Occipital lobe (tissue), 2 donors: ENCODE measurements around the gene ALOX15B. TPM values are rescaled to one million over a fixed set of nuclear protein-coding genes. Genes with fewer than 3 reads are reported as not detected.

Source experiments
- DNase-seq: peaks from one replicate; lab custom pipeline; 2025; lab: John Stamatoyannopoulos, UW
- total RNA-seq: library from RNA; depleted of rRNA; stranded (reverse); fragments of >200 nt; gene quantifications from one replicate; pipeline ENCODE4 v1.2.3, GENCODE V29; 2014

ALOX15B gene, protein sequence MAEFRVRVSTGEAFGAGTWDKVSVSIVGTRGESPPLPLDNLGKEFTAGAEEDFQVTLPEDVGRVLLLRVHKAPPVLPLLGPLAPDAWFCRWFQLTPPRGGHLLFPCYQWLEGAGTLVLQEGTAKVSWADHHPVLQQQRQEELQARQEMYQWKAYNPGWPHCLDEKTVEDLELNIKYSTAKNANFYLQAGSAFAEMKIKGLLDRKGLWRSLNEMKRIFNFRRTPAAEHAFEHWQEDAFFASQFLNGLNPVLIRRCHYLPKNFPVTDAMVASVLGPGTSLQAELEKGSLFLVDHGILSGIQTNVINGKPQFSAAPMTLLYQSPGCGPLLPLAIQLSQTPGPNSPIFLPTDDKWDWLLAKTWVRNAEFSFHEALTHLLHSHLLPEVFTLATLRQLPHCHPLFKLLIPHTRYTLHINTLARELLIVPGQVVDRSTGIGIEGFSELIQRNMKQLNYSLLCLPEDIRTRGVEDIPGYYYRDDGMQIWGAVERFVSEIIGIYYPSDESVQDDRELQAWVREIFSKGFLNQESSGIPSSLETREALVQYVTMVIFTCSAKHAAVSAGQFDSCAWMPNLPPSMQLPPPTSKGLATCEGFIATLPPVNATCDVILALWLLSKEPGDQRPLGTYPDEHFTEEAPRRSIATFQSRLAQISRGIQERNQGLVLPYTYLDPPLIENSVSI
- 0.16 TPM for total RNA-seq

DNA sequence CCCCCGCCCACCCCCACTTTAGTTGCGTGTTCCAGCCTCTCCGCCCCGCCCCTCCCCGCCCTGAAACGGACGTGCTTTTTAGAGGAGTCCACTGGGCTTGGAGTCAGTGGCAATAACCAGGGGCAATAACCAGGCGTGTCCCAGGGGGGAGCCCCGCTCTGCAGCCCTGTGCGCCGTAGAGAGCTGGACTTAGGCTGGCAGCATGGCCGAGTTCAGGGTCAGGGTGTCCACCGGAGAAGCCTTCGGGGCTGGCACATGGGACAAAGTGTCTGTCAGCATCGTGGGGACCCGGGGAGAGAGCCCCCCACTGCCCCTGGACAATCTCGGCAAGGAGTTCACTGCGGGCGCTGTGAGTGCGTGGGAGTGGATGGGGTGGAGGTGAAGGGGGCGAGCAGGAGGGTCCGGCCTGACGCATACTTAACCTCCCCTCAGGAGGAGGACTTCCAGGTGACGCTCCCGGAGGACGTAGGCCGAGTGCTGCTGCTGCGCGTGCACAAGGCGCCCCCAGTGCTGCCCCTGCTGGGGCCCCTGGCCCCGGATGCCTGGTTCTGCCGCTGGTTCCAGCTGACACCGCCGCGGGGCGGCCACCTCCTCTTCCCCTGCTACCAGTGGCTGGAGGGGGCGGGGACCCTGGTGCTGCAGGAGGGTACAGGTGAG, at the start of gene ALOX15B:
Gene ALOX15B (plus strand): TSS at position 106 of the 657 bp plus-strand sequence. CDS start 97 bp downstream, at position 203.
- no peak for DNase-seq

DNA sequence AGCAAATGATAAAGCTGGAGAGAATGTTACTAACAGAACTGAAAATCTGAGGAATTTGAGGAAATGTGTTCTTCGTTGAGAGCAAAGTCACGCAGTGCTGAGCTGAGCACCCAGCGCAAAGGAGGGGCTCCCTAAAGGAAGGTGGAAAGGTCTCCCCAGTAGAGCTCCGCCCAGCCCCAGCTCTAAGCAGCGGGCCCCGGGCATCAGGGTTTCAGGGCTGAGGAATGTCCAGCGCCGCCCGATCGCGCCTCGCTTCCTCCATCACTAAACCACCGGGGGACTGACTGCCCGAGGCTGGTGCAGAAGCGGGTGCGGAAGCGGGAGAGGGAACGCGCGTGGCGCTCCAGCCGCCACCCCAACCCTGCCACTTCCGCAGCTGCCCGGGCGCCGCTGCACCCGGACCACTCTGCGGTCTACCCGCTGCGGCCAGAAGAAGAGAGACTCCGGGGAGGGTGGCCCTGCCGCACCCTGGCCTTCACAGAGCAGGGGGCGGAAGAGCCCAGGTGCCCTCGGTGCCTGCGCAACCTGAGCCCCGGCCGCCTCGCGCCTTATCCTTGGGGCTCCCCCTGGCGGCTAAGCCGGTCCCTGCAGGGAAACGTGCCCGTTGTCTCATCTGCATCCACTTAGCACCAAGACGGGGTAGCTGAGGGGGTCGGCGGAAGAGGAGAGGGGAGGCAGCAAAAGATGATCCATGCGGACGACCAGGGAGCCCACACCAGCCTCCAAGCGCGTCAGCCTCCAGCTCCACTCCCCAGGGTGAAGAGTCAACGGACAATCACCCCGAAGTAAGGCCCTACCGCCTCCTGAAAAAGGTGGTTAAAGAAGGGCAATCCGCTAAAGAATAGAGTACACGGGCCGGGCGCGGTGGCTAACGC, 48.8 kb upstream of the ALOX15B start:
- peak; percentile 45 for DNase-seq

DNA sequence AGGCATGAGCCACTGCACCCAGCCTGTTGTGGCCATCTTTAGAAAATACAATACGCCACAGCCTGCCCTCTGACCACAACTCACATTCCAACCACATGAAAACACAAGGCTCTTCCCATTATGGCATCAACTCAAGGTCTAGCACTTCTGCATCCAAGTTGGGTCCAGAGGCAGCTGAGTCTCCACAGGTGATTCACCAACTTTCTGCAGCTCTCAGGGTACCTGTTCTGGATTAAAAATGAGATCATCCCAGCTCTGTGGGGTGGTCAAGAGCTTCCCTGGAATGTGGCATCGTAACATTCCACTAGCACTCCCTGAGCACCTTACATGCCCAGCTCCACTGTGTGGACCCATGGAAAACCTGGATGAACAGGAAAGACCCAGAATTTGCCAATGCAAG, 46.3 kb upstream of the ALOX15B start:
- no peak for DNase-seq

DNA sequence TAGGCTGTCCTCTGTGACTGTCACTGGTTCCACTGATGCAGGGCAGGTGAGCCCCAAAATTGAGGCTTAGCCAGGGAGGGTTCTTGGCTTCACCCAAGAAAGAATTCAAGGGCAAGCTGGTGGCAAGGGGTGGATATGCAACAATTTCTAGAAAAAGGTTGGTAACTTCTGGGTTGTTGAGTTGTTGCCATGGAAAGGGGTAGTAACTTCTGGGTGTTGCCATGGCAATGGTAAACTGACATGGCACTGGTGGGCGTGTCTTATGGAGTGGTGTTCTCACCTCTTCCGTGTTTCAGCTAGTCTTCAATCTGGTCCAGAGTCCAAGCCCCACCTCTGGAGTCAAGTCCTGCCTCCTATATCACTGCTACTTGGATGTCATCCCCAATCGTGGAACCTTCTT, 45.9 kb upstream of the ALOX15B start:
- no peak for DNase-seq

DNA sequence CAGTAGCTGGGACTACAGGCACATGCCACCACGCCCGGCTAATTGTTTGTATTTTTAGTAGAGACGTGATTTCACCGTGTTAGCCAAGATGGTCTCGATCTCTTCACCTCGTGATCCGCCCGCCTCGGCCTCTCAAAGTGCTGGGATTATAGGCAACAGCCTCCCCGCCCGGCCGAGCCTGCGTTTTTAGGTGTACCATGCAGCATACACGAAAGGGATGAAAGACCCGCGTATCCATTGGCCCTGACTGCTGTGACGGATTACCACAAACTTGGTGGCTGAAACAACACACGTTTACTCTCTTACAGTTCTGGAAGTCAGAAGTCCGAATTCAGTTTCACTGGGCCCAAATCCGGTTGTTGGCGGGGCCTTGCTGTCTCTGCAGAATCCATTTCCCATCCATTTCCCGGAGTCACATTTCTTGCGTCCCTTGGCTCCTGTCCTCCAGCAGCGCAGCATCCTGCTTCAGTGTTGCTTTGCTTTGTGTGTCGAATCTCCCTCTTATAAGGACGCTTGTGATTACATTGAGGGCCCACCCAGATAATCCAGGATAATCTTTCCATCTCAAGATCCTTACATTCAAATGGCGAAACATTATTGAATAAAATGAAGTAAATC, 44.8 kb upstream of the ALOX15B start:
- DNase-seq = no peak

DNA sequence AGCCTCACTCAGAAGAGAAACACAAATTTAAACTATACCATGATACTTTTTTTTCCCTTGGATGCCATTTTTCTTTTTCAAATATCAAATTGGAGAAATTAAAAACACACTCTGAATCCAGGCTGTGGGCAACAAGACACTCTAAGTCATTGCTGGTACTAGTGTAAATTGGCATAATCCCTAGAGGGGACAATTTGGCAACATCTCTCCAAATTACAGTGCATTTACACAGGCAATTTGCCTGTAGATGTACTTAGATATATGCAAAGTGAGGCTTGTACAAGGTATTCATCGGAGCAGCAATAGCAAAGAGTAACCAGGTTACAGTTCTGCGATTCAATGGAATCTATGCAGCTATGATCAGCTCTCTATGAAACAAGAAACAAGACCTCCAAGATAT, 43.1 kb upstream of the ALOX15B start:
- DNase-seq = no peak

DNA sequence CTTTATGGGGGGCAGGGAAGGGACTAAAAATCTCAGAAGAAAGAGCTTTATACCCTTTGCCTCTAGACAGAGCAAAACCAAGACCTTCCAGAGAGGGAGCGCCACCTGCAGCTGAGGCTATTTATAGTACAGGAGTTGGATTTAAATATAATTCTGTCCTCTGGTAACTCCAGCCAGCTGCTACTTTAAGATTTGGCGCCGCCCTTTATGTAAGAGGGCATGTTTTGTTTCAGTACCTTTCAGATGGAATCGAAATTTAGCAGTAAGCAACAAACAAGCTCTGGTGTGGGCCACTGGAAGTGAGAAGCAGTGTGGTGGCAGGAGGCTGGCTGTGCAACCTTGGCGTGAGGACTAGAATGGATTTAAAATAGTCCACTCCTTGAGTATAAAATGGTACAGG, 41.7 kb upstream of the ALOX15B start:
- DNase-seq = no peak

DNA sequence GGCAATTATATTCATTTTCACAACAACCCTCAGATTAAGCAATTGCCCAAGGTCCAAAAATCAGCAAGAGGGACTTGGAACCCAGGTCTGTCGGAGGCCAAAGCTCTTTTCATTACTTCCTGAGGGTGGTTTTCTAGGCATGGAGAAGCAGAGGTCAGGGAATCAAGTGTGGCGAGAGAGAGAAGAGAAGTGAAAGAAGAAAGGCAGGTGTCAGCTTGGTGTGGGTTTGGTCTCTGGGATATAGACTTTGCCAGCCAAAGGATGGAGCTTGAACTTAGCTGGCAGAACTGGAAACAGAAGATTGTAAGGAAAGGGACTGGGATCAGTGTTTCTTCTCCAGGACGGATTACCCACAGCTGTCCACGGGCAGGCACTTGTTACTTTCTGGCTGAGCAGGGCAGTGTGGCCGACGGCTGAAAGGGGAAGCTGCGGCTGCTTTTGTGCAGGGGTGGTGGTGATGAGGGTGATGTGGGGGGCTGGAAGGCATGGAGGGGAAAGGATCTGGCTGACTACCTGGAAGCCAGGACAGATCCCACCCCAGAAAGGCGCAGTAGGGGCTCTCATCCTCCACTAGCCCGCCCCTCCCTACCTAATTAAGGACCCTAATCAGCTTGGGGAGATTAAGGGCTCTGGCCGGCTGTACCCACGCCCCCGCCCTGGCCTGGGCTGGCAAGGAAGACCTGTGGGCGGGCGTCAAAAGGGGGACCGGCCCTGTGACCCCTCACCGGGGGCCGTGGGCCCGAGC, 36.7 kb upstream of the ALOX15B start, which contains the start of gene GUCY2D:
Gene GUCY2D (plus strand): TSS at position 640 of the 745 bp plus-strand sequence. CDS start 433 bp downstream, outside the sequence.
- DNase-seq = no peak

DNA sequence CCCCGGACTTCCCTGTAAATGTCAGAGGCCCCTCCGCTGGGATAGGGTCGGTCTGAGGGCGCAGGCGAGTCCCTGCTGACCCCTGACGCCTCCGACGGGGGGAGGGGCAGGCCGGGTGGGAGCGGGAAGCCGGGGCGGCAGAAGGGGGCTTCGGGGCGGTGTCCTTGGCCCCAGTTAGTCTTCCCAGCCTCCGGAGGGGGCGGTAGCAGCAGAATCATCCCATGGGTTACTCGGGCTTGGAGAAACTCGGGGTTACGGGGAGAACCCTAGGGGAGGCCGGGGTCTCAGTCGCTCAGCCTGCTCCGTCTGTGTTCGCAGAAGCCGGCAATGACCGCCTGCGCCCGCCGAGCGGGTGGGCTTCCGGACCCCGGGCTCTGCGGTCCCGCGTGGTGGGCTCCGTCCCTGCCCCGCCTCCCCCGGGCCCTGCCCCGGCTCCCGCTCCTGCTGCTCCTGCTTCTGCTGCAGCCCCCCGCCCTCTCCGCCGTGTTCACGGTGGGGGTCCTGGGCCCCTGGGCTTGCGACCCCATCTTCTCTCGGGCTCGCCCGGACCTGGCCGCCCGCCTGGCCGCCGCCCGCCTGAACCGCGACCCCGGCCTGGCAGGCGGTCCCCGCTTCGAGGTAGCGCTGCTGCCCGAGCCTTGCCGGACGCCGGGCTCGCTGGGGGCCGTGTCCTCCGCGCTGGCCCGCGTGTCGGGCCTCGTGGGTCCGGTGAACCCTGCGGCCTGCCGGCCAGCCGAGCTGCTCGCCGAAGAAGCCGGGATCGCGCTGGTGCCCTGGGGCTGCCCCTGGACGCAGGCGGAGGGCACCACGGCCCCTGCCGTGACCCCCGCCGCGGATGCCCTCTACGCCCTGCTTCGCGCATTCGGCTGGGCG, 35.9 kb upstream of the ALOX15B start:
- no peak for DNase-seq

DNA sequence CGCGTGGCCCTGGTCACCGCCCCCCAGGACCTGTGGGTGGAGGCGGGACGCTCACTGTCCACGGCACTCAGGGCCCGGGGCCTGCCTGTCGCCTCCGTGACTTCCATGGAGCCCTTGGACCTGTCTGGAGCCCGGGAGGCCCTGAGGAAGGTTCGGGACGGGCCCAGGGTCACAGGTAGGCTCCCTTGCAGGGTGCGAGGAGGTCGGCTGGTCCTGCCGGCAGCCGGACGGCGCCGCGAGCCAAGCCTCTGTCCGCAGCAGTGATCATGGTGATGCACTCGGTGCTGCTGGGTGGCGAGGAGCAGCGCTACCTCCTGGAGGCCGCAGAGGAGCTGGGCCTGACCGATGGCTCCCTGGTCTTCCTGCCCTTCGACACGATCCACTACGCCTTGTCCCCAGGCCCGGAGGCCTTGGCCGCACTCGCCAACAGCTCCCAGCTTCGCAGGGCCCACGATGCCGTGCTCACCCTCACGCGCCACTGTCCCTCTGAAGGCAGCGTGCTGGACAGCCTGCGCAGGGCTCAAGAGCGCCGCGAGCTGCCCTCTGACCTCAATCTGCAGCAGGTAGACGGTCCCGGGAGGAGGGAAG, 35.2 kb upstream of the ALOX15B start:
- DNase-seq = no peak

DNA sequence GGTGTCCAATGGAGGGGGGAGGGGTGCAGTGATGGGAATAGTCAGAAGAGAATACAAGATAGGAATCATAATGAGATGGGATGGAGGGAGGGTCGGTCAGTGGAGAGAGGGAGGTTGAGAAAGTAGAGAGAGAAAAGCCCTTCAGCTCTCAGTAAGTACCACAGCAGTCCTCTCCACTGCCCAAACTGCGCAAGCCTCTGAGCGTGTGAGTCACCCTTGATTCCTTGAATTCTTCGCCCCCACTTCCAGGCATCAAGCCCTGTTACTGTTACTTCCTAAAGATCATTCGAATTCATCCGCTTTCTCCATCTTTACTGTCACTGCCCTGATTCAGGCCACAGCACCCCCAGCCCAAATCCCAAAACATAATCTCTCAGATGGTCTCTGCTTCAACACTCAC, 34.0 kb upstream of the ALOX15B start:
- no peak for DNase-seq

DNA sequence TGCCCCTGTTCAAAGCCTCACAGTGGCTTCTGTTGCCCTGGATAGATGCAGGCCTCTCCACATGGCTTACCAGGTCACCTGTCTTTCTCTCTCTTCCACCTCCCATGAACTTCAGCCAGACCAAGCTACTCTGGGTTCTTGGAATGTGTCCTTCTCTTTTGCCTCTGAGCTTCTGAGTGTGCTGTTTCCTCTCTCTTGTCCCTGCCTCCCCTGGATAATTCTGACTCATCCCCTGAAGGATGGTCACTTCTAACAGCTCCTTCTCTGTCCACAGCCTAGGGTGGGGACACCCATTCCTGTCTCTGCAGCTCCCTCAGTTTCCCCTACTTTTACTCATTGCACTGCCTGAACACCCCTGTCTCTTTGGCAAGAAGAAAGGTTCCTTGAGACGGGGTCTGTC, 33.5 kb upstream of the ALOX15B start:
- DNase-seq = no peak

DNA sequence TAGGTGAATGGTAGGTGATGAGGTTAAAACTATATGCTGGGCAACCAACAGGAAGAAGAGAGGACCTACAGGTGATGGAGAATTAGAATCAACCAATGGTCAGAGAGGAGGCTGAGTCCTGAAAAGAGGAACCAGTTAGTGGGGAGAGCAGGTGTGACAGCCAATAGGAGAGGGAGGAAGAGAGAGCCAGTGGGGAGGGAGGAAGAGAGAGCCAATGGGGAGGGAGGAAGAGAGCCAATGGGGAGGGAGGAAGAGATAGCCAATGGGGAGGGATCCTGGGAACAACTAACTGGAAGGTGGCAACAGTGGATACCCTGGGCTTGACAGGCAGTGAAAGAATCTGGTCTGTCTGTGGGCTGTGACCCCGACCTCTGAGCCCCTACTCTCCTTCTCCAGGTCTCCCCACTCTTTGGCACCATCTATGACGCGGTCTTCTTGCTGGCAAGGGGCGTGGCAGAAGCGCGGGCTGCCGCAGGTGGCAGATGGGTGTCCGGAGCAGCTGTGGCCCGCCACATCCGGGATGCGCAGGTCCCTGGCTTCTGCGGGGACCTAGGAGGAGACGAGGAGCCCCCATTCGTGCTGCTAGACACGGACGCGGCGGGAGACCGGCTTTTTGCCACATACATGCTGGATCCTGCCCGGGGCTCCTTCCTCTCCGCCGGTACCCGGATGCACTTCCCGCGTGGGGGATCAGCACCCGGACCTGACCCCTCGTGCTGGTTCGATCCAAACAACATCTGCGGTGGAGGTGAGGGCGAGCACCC, 32.7 kb upstream of the ALOX15B start:
- no peak for DNase-seq

DNA sequence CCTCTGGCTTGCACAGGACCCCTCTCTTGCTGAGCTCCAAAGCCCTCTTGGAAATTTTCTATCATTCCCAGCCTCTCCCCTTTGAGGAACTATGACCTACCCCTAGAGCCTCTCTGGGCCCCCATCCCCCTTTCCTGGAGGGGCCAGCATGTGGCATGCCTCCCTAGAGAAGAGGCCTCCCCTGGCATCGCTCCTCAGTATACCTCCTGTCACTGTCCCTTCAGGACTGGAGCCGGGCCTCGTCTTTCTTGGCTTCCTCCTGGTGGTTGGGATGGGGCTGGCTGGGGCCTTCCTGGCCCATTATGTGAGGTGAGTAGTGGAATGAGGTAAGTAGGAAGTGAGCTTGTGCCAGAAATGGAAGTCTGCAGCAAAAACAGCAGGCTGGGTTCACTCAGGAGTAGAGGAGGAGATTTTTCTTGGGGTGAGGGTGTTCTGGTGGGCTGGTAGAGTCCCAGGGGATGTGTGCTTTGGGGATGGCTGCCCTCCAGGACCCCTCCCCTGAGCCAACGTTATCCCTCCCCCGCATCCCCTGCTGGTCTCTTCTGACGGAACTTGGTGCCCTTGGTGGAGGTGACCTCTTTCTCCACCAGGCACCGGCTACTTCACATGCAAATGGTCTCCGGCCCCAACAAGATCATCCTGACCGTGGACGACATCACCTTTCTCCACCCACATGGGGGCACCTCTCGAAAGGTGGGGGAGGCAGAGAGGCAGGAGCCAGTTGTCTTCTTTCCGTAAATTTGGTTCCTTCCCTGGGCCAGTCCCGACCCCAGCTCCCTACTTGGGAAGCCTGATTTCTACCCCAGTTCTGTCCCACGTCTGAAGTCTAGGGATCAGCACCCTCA, 31.8 kb upstream of the ALOX15B start:
- DNase-seq = no peak

DNA sequence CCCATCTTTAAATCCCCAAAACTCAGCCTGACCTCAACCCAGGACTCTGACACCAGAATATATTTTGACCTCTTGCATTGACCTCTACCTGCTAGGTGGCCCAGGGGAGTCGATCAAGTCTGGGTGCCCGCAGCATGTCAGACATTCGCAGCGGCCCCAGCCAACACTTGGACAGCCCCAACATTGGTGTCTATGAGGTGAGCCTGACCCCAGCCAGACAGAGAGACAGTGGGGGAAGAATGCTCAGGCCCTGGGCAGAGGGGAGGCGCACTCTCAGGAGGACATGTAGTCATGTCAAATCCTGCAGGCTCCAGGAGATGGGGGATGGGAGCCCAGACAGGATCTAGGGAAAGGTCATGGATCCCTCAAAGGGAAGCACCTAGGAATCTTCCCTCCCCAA, 31.0 kb upstream of the ALOX15B start:
- DNase-seq = no peak

DNA sequence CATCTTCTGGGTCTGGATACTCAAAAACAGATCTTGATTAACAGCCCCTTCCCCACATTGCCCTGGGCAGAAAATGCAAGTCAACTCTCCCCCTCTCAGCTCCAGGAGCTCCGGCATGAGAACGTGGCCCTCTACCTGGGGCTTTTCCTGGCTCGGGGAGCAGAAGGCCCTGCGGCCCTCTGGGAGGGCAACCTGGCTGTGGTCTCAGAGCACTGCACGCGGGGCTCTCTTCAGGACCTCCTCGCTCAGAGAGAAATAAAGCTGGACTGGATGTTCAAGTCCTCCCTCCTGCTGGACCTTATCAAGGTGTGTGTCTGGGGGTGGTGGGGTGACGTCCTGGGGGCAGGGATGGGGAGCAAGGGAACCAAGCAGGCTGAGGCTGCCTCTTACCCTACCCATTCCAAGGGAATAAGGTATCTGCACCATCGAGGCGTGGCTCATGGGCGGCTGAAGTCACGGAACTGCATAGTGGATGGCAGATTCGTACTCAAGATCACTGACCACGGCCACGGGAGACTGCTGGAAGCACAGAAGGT, 26.7 kb upstream of the ALOX15B start:
- no peak for DNase-seq
